NB4 (cell line): ENCODE results near the gene MEGF6.

ENCODE experiments used
- DNase-seq: peaks from one replicate; pipeline ENCODE4 v3.0.0; 2010; ENCODE audit warnings: low read depth
- H3K4me3 ChIP-seq: one replicate; pipeline ENCODE4 v1.5.1; 2011; ENCODE audit warnings: mild to moderate bottlenecking, low read depth, low read length, moderate library complexity
- CTCF ChIP-seq: IDR thresholded peaks from one replicate; pipeline ENCODE4 v1.5.1; 2012; ENCODE audit warnings: low read depth, low read length
- MAX ChIP-seq: IDR thresholded peaks from 2 replicates; pipeline ENCODE4 v1.6.1; 2011; ENCODE audit warnings: low read depth, low read length
- MYC ChIP-seq: IDR thresholded peaks from 2 replicates; pipeline ENCODE4 v1.6.1; 2011; ENCODE audit warnings: low read depth, low read length
- POLR2A ChIP-seq: IDR thresholded peaks from 2 replicates; pipeline ENCODE4 v1.6.1; 2011; ENCODE audit warnings: mild to moderate bottlenecking; ENCODE audit not compliant: insufficient read length; ENCODE audit errors: extremely low read depth

Gene MEGF6

DNA sequence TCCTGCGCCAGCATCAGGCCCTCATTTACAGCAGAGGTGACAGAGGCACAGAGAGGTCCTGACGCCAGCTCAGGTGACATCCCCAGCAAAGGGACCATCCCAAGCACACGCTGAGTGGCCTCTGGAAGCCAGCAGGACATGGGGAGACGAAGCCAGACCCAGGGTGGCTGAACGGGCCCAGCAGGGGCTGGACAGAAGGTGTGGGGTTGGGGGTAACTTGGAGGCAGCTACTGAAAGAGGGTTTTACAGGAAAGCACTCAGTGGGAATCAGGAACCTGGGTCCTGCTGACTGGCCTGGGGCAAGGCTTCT is 158.5 kb downstream of the MEGF6 start:
- no peak for TF ChIP-seq MYC
- no peak for TF ChIP-seq POLR2A
- no peak for TF ChIP-seq CTCF
- no peak for TF ChIP-seq MAX
- no peak overlapping the region for H3K4me3 ChIP-seq
- no peak for DNase-seq

DNA sequence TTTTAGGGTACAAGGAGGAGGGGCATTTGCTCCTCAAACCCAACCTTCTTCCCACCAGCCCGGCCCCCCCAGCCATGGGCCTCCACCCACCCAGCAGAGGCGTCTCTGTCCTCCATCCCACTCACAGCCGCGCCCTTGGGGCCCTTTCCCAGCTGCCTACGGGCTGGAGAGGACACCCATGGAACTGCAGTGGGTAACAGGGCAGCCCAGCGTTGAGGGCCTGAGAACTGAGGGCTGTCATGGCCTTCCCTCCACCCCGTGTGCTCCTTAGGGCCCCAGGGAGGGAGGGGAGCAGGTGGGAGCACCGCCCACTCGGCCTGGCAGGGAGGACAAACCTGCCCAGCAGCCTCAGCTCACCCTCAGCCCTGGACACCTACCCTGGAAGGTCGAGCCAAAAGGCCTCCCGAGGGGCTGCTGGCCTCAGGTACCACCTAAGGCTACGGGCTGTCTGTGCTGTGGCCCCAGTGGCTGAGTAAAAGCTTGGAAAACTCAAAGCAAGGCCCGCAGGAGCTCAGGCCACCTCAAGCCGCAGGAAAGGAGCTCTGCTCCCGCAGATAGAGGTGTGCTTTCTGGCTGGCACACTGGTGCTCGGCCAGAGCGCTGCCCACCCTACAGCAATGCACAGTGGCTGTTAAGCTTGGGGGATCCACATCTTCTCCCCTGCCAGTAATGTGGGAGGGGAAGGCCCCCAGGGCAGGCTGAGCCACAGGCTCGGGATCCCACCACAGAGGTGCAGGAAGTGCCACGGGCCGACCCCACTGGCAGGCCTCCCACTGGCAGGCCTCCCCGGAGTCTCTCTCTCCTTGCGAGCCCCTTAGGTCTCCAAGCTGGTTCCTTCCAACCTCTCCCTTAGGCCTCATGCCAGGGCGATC is 159.1 kb downstream of the MEGF6 start:
- no peak for DNase-seq
- TF ChIP-seq MYC (no peak), CTCF (no peak), MAX (no peak), POLR2A (no peak)
- no peak overlapping the region for H3K4me3 ChIP-seq

DNA sequence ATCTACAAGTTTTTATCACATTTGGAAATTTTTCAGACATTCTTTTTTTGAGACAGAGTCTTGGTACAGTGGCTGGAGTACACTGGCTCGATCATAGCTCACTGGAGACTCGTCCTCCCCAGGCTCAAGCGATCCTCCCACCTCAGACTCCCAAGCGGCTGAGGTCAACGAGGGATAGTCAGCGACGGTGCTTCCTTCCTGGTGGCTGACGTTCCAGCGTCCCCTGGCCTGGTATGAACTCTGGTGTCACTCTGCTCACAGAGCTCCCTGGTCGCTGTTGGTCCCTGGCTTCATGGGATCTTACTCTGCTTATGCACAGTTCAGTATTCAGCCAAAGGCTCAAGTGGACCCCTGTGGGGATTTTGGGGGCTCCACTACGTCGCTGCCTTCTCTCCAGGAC is 160.3 kb downstream of the MEGF6 start:
- TF ChIP-seq CTCF: no peak
- no peak for TF ChIP-seq MAX
- no peak for TF ChIP-seq POLR2A
- TF ChIP-seq MYC: no peak
- no peak for DNase-seq
- H3K4me3 ChIP-seq: no peak overlapping the region

GRCh38 chr1:3450202-3450863 is 161.0 kb downstream of the MEGF6 start:
- H3K4me3 ChIP-seq: no peak overlapping the region
- no peak for DNase-seq
- no peak for TF ChIP-seq MAX

DNA sequence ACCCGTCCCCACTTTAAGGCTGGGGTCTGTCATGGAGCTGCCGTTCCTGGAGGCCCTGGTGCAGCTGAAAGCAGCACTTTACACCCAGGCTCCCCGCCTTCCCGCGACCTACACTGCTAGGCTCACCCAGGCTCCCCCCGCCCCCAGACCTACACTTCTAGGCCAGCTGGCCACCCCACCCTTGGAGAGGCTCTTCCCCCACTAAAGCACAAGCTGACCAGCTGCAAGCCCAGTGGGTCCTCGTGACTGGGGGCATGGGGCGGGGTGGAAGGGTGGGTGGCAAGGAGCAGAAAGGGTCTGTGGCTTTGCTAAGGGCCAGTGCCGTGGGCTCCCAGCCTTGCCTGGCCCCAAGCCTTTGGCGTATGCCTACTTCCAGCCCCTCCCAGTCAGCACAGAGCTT is 166.6 kb downstream of the MEGF6 start:
- TF ChIP-seq MAX (no peak), CTCF (no peak), POLR2A (no peak), MYC (no peak)
- H3K4me3 ChIP-seq: no peak overlapping the region
- no peak for DNase-seq

- TF ChIP-seq CTCF (no peak), MAX (no peak), MYC (no peak), POLR2A (no peak)
- no peak for DNase-seq
- H3K4me3 ChIP-seq: no peak overlapping the region
These were observed 167.0 kb downstream of the MEGF6 start for GRCh38 chr1:3444298-3444697.
